WERI-Rb-1 (cell line): ENCODE data around the gene TENM4.

ENCODE experiments used
- DNase-seq: peaks from one replicate; pipeline ENCODE4 v3.0.0-alpha.2; 2020
- H3K27ac ChIP-seq: fragments of 250-450 bp; sonication (Bioruptor Pico); 2 replicates; pipeline ENCODE4 v1.5.1; 2020; ENCODE audit warnings: mild to moderate bottlenecking, moderate library complexity
- H3K27me3 ChIP-seq: fragments of 250-450 bp; sonication (Bioruptor Pico); 2 replicates; pipeline ENCODE4 v1.5.1; 2021; ENCODE audit warnings: mild to moderate bottlenecking, low read depth, moderate library complexity; ENCODE audit not compliant: insufficient read depth, severe bottlenecking
- H3K36me3 ChIP-seq: fragments of 250-450 bp; sonication (Bioruptor Pico); 2 replicates; pipeline ENCODE4 v1.5.1; 2020; ENCODE audit warnings: mild to moderate bottlenecking, moderate library complexity
- H3K4me3 ChIP-seq: 2 replicates; pipeline ENCODE4 v1.5.1; 2011; ENCODE audit warnings: low read depth, mild to moderate bottlenecking, control low read depth, low read length
- H3K9me3 ChIP-seq: fragments of 250-450 bp; sonication (Bioruptor Pico); 2 replicates; pipeline ENCODE4 v1.5.1; 2021; ENCODE audit warnings: mild to moderate bottlenecking, moderate library complexity; ENCODE audit not compliant: severe bottlenecking
- CTCF ChIP-seq: IDR thresholded peaks from 2 replicates; pipeline ENCODE4 v1.5.1; 2011; ENCODE audit warnings: low read depth, mild to moderate bottlenecking, control low read depth, inconsistent platforms, low read length

The TENM4 gene

GRCh38 chr11:79414041-79414440 is 26.8 kb downstream of the TENM4 start:
- peaks cover 9% of the 10 kb centered on the region for H3K9me3 ChIP-seq
- DNase-seq, result no peak
- H3K36me3 ChIP-seq, result no peaks in the 10 kb centered on the region
- H3K4me3 ChIP-seq, result no peak overlapping the region
- no peak overlapping the region for H3K27ac ChIP-seq
- TF ChIP-seq CTCF, result no peak
- peaks cover 30% of the 10 kb centered on the region for H3K27me3 ChIP-seq

GRCh38 chr11:79413268-79413667 is 27.6 kb downstream of the TENM4 start:
- DNase-seq, result no peak
- no peaks in the 10 kb centered on the region for H3K36me3 ChIP-seq

GRCh38 chr11:79412761-79413160 is 28.1 kb downstream of the TENM4 start:
- H3K27me3 ChIP-seq, result peaks cover 33% of the 10 kb centered on the region
- H3K9me3 ChIP-seq, result peaks cover 9% of the 10 kb centered on the region
- H3K4me3 ChIP-seq, result no peak overlapping the region
- H3K27ac ChIP-seq, result no peak overlapping the region
- TF ChIP-seq CTCF, result no peak
- no peak for DNase-seq
- H3K36me3 ChIP-seq, result no peaks in the 10 kb centered on the region

More at GRCh38 chr11:79413268-79413667, 27.6 kb downstream of the TENM4 start:
- Histone ChIP-seq H3K27me3 (peaks cover 33% of the 10 kb centered on the region), H3K4me3 (no peak overlapping the region), H3K9me3 (peaks cover 9% of the 10 kb centered on the region), H3K27ac (no peak overlapping the region)
- TF ChIP-seq CTCF, result no peak

- Histone ChIP-seq H3K4me3 (no peak overlapping the region), H3K9me3 (no peaks in the 10 kb centered on the region), H3K36me3 (no peaks in the 10 kb centered on the region), H3K27me3 (peaks cover 23% of the 10 kb centered on the region), H3K27ac (no peak overlapping the region)
- no peak for TF ChIP-seq CTCF
- DNase-seq, result no peak
These were observed 31.5 kb downstream of the TENM4 start for GRCh38 chr11:79409330-79409729.

- H3K4me3 ChIP-seq, result no peak overlapping the region
- TF ChIP-seq CTCF, result no peak
- H3K27ac ChIP-seq, result no peak overlapping the region
- H3K9me3 ChIP-seq, result no peaks in the 10 kb centered on the region
- H3K36me3 ChIP-seq, result no peaks in the 10 kb centered on the region
- DNase-seq, result no peak
- peaks cover 13% of the 10 kb centered on the region for H3K27me3 ChIP-seq
These were observed 34.5 kb downstream of the TENM4 start for GRCh38 chr11:79406376-79406775.

GRCh38 chr11:79404806-79405205 is 36.0 kb downstream of the TENM4 start:
- Histone ChIP-seq H3K9me3 (no peaks in the 10 kb centered on the region), H3K36me3 (no peaks in the 10 kb centered on the region), H3K4me3 (no peak overlapping the region), H3K27ac (no peak overlapping the region), H3K27me3 (peaks cover 6% of the 10 kb centered on the region)
- TF ChIP-seq CTCF, result no peak
- no peak for DNase-seq
